Measurements from ENCODE around the gene NPLOC4. TPM values are rescaled to one million over a fixed set of nuclear protein-coding genes. Genes with fewer than 3 reads are reported as not detected.

NPLOC4 gene
- total and polyA plus RNA-seq, 2 of the 13 experiments (the other 11 are each of a cell fraction or from before 2014, with no cell fraction given) = 57.0 to 97.0 TPM

DNA sequence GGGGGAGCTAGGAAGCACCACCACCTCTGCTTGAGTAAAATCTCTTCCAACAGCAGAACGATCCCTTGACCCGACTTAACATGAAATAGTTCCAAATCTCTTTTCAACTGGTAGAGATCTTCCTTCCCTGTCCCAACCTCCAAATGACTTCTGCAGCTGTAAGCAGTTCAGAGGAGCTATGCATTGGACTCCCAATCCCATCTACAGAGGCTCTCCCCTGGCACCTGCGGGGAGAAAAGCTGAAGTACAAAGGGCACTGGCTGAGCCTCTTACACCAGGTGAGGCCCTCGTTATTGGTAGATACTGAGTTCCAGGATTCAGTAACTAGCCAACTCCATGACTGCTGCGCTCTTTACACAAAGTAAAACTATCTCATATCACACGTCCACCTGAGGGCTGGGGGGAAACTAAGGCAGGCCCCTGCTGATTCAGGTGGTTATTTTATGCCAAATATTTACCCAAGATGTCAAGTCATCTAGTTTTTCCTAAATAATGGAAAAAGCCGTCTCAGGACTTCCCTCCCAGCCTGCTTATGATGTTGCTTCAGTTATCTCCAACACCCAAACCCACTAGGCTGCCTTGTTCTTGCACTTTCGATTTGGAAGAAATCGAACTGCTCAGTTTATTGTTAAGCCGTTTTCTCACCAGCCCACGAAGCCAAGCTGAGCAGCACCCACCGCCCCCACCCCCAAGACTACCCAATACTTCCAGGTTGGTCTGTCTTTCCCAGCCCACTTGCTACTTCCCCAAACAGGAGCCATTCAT lies 127.5 kb downstream of the NPLOC4 start (continued):
- TF ChIP-seq, protein P1, sequence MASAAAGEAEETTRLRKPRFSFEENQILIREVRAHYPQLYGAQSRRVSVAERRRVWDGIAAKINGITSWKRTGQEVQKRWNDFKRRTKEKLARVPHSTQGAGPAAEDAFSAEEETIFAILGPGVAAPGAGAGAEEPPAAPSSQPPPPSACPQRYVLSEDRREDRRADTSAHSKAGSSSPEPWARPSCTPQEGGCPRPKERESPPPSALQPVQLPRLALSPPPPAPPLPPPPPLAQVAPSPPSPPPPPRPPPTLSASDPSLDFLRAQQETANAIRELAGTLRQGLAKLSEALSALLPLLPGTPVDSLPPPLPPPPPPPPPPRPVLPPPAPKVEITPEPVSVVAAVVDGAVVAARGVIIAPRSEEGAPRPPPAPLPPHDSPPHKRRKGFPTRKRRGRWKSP (CRISPR knock-in tag; IDR thresholded peaks at IDR 0.05) = 0 out of 2 replicates have a peak, but pooled peaks have one; percentile 34
- TF ChIP-seq ZNF343 (CRISPR knock-in tag; IDR thresholded peaks at IDR 0.05) = 0 out of 2 replicates have a peak, but pooled peaks have one; percentile 25
- no peak for TF ChIP-seq RARA (CRISPR knock-in tag; IDR thresholded peaks at IDR 0.05)
- TF ChIP-seq GTF3A (CRISPR knock-in tag; conservative IDR thresholded peaks at IDR 0.05) = peak; percentile 70; the same call in 1 of the 2 replicates
- TF ChIP-seq ZC3H13 (CRISPR knock-in tag; IDR thresholded peaks at IDR 0.05) = peak; percentile 79; the same call in 1 of the 2 replicates
- TF ChIP-seq ZSCAN30 (CRISPR knock-in tag; IDR thresholded peaks at IDR 0.05) = no peak
- TF ChIP-seq SOX13 (IDR thresholded peaks at IDR 0.05) = 0 out of 2 replicates have a peak, but pooled peaks have one; percentile 12
- TF ChIP-seq SOX13 (CRISPR knock-in tag; conservative IDR thresholded peaks at IDR 0.05 in 1 of 2, IDR thresholded peaks at IDR 0.05 in 1 of 2) = no peak; a peak in 1 of 4 replicates
- TF ChIP-seq ZNF501 (CRISPR knock-in tag; IDR thresholded peaks at IDR 0.05) = peak; percentile 42; the same call in 1 of the 2 replicates
- 0 out of 2 replicates have a peak, but pooled peaks have one; percentile 79 for TF ChIP-seq ZNF251 (CRISPR knock-in tag; IDR thresholded peaks at IDR 0.05)
- TF ChIP-seq, protein P2, sequence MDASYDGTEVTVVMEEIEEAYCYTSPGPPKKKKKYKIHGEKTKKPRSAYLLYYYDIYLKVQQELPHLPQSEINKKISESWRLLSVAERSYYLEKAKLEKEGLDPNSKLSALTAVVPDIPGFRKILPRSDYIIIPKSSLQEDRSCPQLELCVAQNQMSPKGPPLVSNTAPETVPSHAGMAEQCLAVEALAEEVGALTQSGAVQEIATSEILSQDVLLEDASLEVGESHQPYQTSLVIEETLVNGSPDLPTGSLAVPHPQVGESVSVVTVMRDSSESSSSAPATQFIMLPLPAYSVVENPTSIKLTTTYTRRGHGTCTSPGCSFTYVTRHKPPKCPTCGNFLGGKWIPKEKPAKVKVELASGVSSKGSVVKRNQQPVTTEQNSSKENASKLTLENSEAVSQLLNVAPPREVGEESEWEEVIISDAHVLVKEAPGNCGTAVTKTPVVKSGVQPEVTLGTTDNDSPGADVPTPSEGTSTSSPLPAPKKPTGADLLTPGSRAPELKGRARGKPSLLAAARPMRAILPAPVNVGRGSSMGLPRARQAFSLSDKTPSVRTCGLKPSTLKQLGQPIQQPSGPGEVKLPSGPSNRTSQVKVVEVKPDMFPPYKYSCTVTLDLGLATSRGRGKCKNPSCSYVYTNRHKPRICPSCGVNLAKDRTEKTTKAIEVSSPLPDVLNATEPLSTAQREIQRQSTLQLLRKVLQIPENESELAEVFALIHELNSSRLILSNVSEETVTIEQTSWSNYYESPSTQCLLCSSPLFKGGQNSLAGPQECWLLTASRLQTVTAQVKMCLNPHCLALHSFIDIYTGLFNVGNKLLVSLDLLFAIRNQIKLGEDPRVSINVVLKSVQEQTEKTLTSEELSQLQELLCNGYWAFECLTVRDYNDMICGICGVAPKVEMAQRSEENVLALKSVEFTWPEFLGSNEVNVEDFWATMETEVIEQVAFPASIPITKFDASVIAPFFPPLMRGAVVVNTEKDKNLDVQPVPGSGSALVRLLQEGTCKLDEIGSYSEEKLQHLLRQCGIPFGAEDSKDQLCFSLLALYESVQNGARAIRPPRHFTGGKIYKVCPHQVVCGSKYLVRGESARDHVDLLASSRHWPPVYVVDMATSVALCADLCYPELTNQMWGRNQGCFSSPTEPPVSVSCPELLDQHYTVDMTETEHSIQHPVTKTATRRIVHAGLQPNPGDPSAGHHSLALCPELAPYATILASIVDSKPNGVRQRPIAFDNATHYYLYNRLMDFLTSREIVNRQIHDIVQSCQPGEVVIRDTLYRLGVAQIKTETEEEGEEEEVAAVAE (CRISPR knock-in tag; IDR thresholded peaks at IDR 0.05; ENCODE audit: borderline replicate concordance) = no peak
- TF ChIP-seq, protein P3, sequence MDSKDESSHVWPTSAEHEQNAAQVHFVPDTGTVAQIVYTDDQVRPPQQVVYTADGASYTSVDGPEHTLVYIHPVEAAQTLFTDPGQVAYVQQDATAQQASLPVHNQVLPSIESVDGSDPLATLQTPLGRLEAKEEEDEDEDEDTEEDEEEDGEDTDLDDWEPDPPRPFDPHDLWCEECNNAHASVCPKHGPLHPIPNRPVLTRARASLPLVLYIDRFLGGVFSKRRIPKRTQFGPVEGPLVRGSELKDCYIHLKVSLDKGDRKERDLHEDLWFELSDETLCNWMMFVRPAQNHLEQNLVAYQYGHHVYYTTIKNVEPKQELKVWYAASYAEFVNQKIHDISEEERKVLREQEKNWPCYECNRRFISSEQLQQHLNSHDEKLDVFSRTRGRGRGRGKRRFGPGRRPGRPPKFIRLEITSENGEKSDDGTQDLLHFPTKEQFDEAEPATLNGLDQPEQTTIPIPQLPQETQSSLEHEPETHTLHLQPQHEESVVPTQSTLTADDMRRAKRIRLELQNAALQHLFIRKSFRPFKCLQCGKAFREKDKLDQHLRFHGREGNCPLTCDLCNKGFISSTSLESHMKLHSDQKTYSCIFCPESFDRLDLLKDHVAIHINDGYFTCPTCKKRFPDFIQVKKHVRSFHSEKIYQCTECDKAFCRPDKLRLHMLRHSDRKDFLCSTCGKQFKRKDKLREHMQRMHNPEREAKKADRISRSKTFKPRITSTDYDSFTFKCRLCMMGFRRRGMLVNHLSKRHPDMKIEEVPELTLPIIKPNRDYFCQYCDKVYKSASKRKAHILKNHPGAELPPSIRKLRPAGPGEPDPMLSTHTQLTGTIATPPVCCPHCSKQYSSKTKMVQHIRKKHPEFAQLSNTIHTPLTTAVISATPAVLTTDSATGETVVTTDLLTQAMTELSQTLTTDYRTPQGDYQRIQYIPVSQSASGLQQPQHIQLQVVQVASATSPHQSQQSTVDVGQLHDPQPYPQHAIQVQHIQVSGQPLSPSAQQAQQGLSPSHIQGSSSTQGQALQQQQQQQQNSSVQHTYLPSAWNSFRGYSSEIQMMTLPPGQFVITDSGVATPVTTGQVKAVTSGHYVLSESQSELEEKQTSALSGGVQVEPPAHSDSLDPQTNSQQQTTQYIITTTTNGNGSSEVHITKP (CRISPR knock-in tag; IDR thresholded peaks at IDR 0.05; ENCODE audit: low read depth) = no peak
- TF ChIP-seq, protein P4, sequence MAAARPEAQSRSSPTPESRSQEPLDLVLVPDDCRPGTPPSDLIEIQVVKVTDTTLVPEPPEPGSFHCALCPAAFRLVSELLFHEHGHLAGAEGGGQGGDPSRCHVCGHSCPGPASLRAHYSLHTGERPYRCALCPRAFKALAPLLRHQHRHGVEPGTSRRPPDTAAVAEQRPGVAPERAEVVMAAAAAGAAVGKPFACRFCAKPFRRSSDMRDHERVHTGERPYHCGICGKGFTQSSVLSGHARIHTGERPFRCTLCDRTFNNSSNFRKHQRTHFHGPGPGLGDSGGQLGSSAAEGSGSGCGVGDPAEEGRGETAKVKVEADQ (CRISPR knock-in tag; IDR thresholded peaks at IDR 0.05; ENCODE audit: borderline replicate concordance) = no peak
- TF ChIP-seq YEATS4 (CRISPR knock-in tag; IDR thresholded peaks at IDR 0.05; ENCODE audit: borderline replicate concordance) = peak; percentile 24; the same call in 1 of the 2 replicates
- TF ChIP-seq SPEN (CRISPR knock-in tag; IDR thresholded peaks at IDR 0.05; ENCODE audit: low read depth) = no peak
- TF ChIP-seq HNF4A (CRISPR knock-in tag; IDR thresholded peaks at IDR 0.05) = peak; percentile 59
- peak; percentile 20; the same call in 1 of the 2 replicates for TF ChIP-seq CEBPG (CRISPR knock-in tag; IDR thresholded peaks at IDR 0.05)

Data from HepG2 (cell line).